OCI-LY7 (cell line): ENCODE data around the gene MYLK. TPM values are rescaled to one million over a fixed set of nuclear protein-coding genes. Genes with fewer than 3 reads are reported as not detected.

Experiments used
- BruUV-seq: library from RNA; stranded (reverse); fragments of 400-500 nt; replicated peaks from 2 replicates; lab custom pipeline; 2021; lab: Mats Ljungman, UMichigan
- CTCF ChIA-PET: fragments of 300-600 bp; sonication (Branson Sonifier 250); formaldehyde crosslinking; loops from one replicate; lab custom pipeline; 2022; ENCODE audit warnings: antibody characterized with exemption; ENCODE audit not compliant: unreplicated experiment; lab: Charles Lee
- POLR2A ChIA-PET: fragments of 300-600 bp; sonication (Branson Sonifier 250); formaldehyde crosslinking; loops from one replicate; lab custom pipeline; 2022; ENCODE audit warnings: antibody characterized with exemption; lab: Charles Lee
- DNase-seq: peaks from one replicate; pipeline ENCODE4 v3.0.0-alpha.2; 2015; ENCODE audit warnings: low spot score
- H2AFZ ChIP-seq: fragments of 200-600 bp; sonication (generic), shearing (Covaris generic); 2 replicates; pipeline ENCODE4 v1.6.1; 2014; ENCODE audit warnings: mild to moderate bottlenecking, antibody characterized with exemption, low read length, moderate library complexity
- H3K27ac ChIP-seq: fragments of 200-600 bp; sonication (generic); 2 replicates; pipeline ENCODE4 v1.5.1; 2014; ENCODE audit warnings: mixed run types, low read depth, mild to moderate bottlenecking, moderate library complexity, low read length, inconsistent platforms; ENCODE audit not compliant: poor library complexity, severe bottlenecking
- H3K36me3 ChIP-seq: fragments of 200-600 bp; sonication (generic); 2 replicates; pipeline ENCODE4 v1.6.1; 2014; ENCODE audit warnings: mild to moderate bottlenecking, antibody characterized with exemption, low read length, moderate library complexity, mixed read lengths; ENCODE audit not compliant: insufficient read depth
- H3K4me1 ChIP-seq: fragments of 200-600 bp; sonication (generic); 2 replicates; pipeline ENCODE4 v1.5.1; 2014; ENCODE audit warnings: mild to moderate bottlenecking, low read length; ENCODE audit not compliant: insufficient read depth, poor library complexity, severe bottlenecking
- H3K4me2 ChIP-seq: fragments of 200-600 bp; sonication (generic); 2 replicates; pipeline ENCODE4 v1.6.1; 2014; ENCODE audit warnings: mild to moderate bottlenecking, low read length
- H3K4me3 ChIP-seq: fragments of 200-600 bp; sonication (generic); 2 replicates; pipeline ENCODE4 v1.5.1; 2014; ENCODE audit warnings: mild to moderate bottlenecking, low read depth, low read length; ENCODE audit not compliant: poor library complexity, severe bottlenecking
- H3K79me2 ChIP-seq: fragments of 200-600 bp; sonication (generic); 2 replicates; pipeline ENCODE4 v1.6.1; 2016; ENCODE audit warnings: low read depth, mild to moderate bottlenecking, low read length, moderate library complexity, mixed read lengths; ENCODE audit not compliant: insufficient read depth
- H3K9me2 ChIP-seq: fragments of 200-600 bp; sonication (generic); 2 replicates; pipeline ENCODE4 v1.6.1; 2016; ENCODE audit warnings: mild to moderate bottlenecking, low read length, mixed read lengths; ENCODE audit not compliant: insufficient read depth
- H3K9me3 ChIP-seq: fragments of 200-600 bp; sonication (generic); 2 replicates; pipeline ENCODE4 v1.6.1; 2014; ENCODE audit warnings: mild to moderate bottlenecking, mixed run types, low read length, mixed read lengths
- H4K20me1 ChIP-seq: fragments of 200-600 bp; sonication (generic); 2 replicates; pipeline ENCODE4 v1.6.1; 2014; ENCODE audit warnings: mild to moderate bottlenecking, antibody characterized with exemption, low read length, moderate library complexity, mixed read lengths; ENCODE audit not compliant: insufficient read depth
- CTCF ChIP-seq: fragments of 200-600 bp; sonication (generic); conservative IDR thresholded peaks from 2 replicates; pipeline ENCODE4 v1.5.1; 2014; ENCODE audit warnings: mild to moderate bottlenecking, antibody characterized with exemption, low read length, moderate library complexity, mixed read lengths
- EZH2phosphoT487 ChIP-seq: fragments of 200-600 bp; sonication (generic); IDR thresholded peaks from 2 replicates; pipeline ENCODE4 v1.6.1; 2018; ENCODE audit warnings: low read depth, borderline replicate concordance, mild to moderate bottlenecking, mixed run types, antibody characterized with exemption, low read length, moderate library complexity, mixed read lengths
- intact Hi-C: fragments of 100-400 bp; cut with micrococcal nuclease; formaldehyde crosslinking; loops from one replicate; pipeline ENCODE4 v1.10.0; 2022; ENCODE audit not compliant: unreplicated experiment
- total RNA-seq, 2 experiments: library from RNA; depleted of rRNA in 1 of 2; stranded (reverse); fragments of >200 nt in 1 of 2; shearing (Covaris generic) in 1 of 2; gene quantifications; 2 replicates each; pipeline ENCODE4 v1.2.3, GENCODE V29; 2014 to 2022

MYLK gene
- total RNA-seq, 2 experiments from 2014 or later, result not detected

- no TSS peak for BruUV-seq
- Histone ChIP-seq H2AFZ (no peak overlapping the region), H3K9me3 (no peaks in the 10 kb centered on the region), H3K79me2 (no peaks in the 10 kb centered on the region), H4K20me1 (no peaks in the 10 kb centered on the region), H3K9me2 (no peaks in the 10 kb centered on the region), H3K27ac (no peak overlapping the region), H3K4me3 (no peak overlapping the region), H3K4me2 (no peak overlapping the region), H3K4me1 (no peaks in the 10 kb centered on the region), H3K36me3 (no peaks in the 10 kb centered on the region)
- TF ChIP-seq CTCF (no peak), EZH2phosphoT487 (no peak)
- CTCF ChIA-PET, result no interaction called here
- no peak for DNase-seq
- intact Hi-C loops, result no loop called here
- POLR2A ChIA-PET, result interaction anchor here (0.6 kb wide), 1 partner anchor 46 kb away, joined by 3 read pairs; no protein-coding TSS in a partner anchor
These were observed 85.6 kb downstream of the MYLK start for GRCh38 chr3:123798550-123798949.

GRCh38 chr3:123795471-123796251 is 88.5 kb downstream of the MYLK start:
- Histone ChIP-seq H3K9me2 (no peaks in the 10 kb centered on the region), H3K9me3 (no peaks in the 10 kb centered on the region), H3K4me3 (no peak overlapping the region), H3K36me3 (no peaks in the 10 kb centered on the region), H3K79me2 (no peaks in the 10 kb centered on the region), H2AFZ (no peak overlapping the region), H3K27ac (no peak overlapping the region), H3K4me2 (no peak overlapping the region), H4K20me1 (no peaks in the 10 kb centered on the region), H3K4me1 (no peaks in the 10 kb centered on the region)
- POLR2A ChIA-PET, result no interaction called here
- intact Hi-C loops, result no loop called here
- no peak for DNase-seq
- CTCF ChIA-PET, result no interaction called here
- BruUV-seq, result no TSS peak
- no peak for TF ChIP-seq EZH2phosphoT487
- no peak for TF ChIP-seq CTCF

DNA sequence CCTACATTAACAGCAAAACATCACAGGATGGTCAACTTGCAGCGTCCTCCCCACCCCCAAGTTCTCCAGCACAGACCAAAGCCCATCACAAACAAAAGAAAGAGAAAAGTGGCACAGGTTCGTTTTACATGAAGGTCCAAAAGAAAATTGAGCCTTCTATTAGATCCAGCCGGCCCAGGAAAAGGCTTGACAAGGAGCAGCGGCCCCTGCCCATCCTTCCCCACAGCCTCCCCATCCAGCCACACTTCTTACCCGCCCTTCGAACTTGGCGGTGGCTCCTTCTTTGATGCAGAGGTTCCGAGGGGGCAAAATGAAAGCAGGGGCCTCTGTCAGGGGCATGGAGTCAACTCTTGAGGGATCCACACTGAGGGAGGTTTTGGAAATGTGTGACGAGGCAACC is 90.7 kb downstream of the MYLK start:
- Histone ChIP-seq H3K79me2 (no peaks in the 10 kb centered on the region), H2AFZ (no peak overlapping the region), H4K20me1 (no peaks in the 10 kb centered on the region), H3K4me2 (no peak overlapping the region), H3K4me1 (no peaks in the 10 kb centered on the region), H3K9me2 (no peaks in the 10 kb centered on the region), H3K36me3 (no peaks in the 10 kb centered on the region), H3K9me3 (no peaks in the 10 kb centered on the region), H3K27ac (no peak overlapping the region), H3K4me3 (no peak overlapping the region)
- CTCF ChIA-PET, result no interaction called here
- intact Hi-C loops, result no loop called here
- no TSS peak for BruUV-seq
- TF ChIP-seq CTCF (no peak), EZH2phosphoT487 (no peak)
- POLR2A ChIA-PET, result no interaction called here
- DNase-seq, result no peak
